Measurements from ENCODE around the gene LRRC4.

DNA sequence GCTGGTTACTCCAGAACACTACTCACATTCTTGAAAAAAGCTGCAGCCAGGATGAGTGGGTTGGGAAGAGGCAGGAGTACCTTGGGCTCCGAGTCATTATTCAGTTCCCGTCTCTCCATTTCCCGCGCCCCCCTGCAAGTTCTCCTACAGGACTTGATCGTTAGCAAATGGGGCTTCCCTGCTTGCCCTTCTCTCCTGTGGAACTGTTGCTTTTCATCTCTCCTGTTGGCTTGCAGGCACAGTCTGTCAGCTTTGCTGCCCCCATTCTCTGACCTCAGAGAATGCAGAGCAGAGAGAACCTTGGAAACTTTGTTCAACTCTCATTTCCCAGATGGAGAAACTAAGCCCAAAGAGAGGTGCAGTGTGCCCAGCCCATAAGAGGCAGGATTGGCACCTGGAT lies 35.6 kb upstream of the LRRC4 start:
- TF ChIP-seq CTCF (IDR thresholded peaks at IDR 0.05): no peak
- TF ChIP-seq POLR2A (IDR thresholded peaks at IDR 0.05): no peak
- TF ChIP-seq POLR2AphosphoS5 (IDR thresholded peaks at IDR 0.05): no peak

Data from prostate gland (tissue), 2 donors.